GM13977 (cell line): ENCODE results near the gene NTNG2.

Source experiments
- DNase-seq: peaks from one replicate; pipeline ENCODE4 v3.0.0; 2012; ENCODE audit warnings: low spot score
- in situ Hi-C: fragments of 300-500 bp; cut with MboI; formaldehyde crosslinking; loops from one replicate; pipeline ENCODE4 v1.12.0; 2022; ENCODE audit warnings: low sequenced_read_pairs, low pct_unique_long_range_greater_than_20kb, mixed read lengths, inconsistent platforms; ENCODE audit not compliant: unreplicated experiment
- TF ChIP-seq, protein P1 (sequence below): IDR thresholded peaks from 2 replicates; pipeline ENCODE4 v1.5.1; 2012; ENCODE audit warnings: mild to moderate bottlenecking, control low read depth; ENCODE audit not compliant: insufficient read depth; ENCODE audit errors: extremely low read depth, missing control alignments

NTNG2 gene

DNA sequence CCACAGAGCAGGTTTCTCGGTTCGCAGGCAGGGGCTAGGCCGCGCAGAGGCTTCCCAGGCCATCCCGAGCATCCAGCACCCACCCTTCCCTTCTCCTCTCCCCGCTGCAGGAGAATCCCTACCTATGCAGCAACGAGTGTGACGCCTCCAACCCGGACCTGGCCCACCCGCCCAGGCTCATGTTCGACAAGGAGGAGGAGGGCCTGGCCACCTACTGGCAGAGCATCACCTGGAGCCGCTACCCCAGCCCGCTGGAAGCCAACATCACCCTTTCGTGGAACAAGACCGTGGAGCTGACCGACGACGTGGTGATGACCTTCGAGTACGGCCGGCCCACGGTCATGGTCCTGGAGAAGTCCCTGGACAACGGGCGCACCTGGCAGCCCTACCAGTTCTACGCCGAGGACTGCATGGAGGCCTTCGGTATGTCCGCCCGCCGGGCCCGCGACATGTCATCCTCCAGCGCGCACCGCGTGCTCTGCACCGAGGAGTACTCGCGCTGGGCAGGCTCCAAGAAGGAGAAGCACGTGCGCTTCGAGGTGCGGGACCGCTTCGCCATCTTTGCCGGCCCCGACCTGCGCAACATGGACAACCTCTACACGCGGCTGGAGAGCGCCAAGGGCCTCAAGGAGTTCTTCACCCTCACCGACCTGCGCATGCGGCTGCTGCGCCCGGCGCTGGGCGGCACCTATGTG, 36.1 kb downstream of the NTNG2 start:
- no peak for DNase-seq
- in situ Hi-C loops, result no loop called here
- TF ChIP-seq, protein P1, sequence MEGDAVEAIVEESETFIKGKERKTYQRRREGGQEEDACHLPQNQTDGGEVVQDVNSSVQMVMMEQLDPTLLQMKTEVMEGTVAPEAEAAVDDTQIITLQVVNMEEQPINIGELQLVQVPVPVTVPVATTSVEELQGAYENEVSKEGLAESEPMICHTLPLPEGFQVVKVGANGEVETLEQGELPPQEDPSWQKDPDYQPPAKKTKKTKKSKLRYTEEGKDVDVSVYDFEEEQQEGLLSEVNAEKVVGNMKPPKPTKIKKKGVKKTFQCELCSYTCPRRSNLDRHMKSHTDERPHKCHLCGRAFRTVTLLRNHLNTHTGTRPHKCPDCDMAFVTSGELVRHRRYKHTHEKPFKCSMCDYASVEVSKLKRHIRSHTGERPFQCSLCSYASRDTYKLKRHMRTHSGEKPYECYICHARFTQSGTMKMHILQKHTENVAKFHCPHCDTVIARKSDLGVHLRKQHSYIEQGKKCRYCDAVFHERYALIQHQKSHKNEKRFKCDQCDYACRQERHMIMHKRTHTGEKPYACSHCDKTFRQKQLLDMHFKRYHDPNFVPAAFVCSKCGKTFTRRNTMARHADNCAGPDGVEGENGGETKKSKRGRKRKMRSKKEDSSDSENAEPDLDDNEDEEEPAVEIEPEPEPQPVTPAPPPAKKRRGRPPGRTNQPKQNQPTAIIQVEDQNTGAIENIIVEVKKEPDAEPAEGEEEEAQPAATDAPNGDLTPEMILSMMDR, result no peak

DNA sequence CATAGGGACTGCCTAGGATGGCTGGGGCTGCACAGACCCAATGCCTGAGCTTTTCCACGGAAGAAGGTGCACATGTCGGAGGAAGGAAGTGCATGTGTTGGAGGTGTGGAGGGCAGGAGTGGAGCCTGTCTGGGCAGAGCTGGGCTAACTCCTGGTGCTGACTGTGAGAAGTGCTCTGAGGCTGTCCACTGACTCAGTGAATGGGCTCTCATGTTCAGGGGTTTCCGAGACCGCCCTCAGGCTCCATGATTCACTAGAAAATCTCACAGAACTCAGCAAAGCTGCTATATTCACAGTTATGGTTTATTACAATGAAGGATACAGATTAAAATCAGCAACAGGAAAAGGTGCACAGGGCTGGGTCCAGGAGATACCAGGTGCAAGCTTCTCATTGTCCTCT, 37.2 kb downstream of the NTNG2 start:
- TF ChIP-seq, protein P1, result no peak
- DNase-seq, result no peak
- in situ Hi-C loops, result no loop called here

GRCh38 chr9:132200706-132201105, 38.8 kb downstream of the NTNG2 start:
- in situ Hi-C loops, result no loop called here
- DNase-seq, result no peak
- TF ChIP-seq, protein P1, result no peak

GRCh38 chr9:132201139-132201538, 39.3 kb downstream of the NTNG2 start:
- DNase-seq, result no peak
- in situ Hi-C loops, result no loop called here
- TF ChIP-seq, protein P1, result no peak

GRCh38 chr9:132201780-132202703, 40.2 kb downstream of the NTNG2 start:
- DNase-seq, result no peak
- in situ Hi-C loops, result no loop called here
- TF ChIP-seq, protein P1, result no peak

DNA sequence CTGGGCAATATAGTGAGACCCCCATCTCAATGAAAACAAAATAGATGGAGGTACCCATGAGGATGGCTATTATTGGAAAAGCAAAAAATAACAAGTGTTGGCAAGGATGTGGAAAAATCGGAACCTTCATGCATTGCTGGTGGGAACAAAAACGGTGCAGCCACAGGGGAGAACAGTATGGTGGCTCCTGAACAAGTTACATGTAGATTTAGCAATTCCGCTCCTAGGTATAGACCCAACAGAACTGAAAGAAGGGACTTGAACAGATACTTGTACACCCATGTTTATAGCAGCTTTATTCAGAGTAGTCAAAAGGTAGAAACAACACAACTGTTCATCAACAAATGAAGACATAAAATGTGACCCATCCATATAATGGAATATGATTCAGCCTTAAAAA, 43.0 kb downstream of the NTNG2 start:
- in situ Hi-C loops, result no loop called here
- no peak for DNase-seq
- TF ChIP-seq, protein P1, result no peak
